Ascending aorta (tissue), 2 donors: ENCODE results near the gene PIPOX. TPM values are rescaled to one million over a fixed set of nuclear protein-coding genes. Genes with fewer than 3 reads are reported as not detected.

Source experiments
- DNase-seq, 2 donors: peaks; one replicate each; pipeline ENCODE4 v3.0.0-alpha.2; 2019; ENCODE audit warnings: low spot score in 2 of 2
- H3K27ac ChIP-seq, 2 donors: fragments of 200-600 bp; sonication (generic); one replicate each; pipeline ENCODE4 v1.5.1; 2016 to 2017; ENCODE audit warnings: mild to moderate bottlenecking in 1 of 2
- H3K27me3 ChIP-seq: fragments of 200-600 bp; sonication (generic); one replicate; pipeline ENCODE4 v1.5.1; 2017
- H3K36me3 ChIP-seq, 2 donors: fragments of 200-600 bp; sonication (generic); one replicate each; pipeline ENCODE4 v1.5.1; 2016
- H3K4me1 ChIP-seq, 2 donors: fragments of 200-600 bp; sonication (generic); one replicate each; pipeline ENCODE4 v1.5.1; 2016 to 2017; ENCODE audit warnings: mild to moderate bottlenecking in 1 of 2
- H3K4me3 ChIP-seq, 2 donors: fragments of 200-600 bp; sonication (generic); one replicate each; pipeline ENCODE4 v1.5.1; 2016 to 2017; ENCODE audit warnings: mild to moderate bottlenecking in 1 of 2
- H3K9me3 ChIP-seq, 2 donors: fragments of 200-600 bp; sonication (generic); one replicate each; pipeline ENCODE4 v1.5.1; 2016
- CTCF ChIP-seq, 3 experiments: fragments of 200-600 bp in 2 of 3; fragments of 450-650 bp in 1 of 3; sonication (generic) in 2 of 3; IDR thresholded peaks; one replicate each; pipeline ENCODE4 v1.5.1; 2016 to 2019; ENCODE audit warnings: antibody characterized with exemption in 3 of 3, mild to moderate bottlenecking in 1 of 3, moderate library complexity in 1 of 3
- intact Hi-C: fragments of 100-400 bp; cut with DNase I; formaldehyde crosslinking; loops from one replicate; pipeline ENCODE4 v1.15.1; 2023
- total RNA-seq: library from RNA; depleted of rRNA; stranded (reverse); fragments of >200 nt; gene quantifications from one replicate; pipeline ENCODE4 v1.1.0, GENCODE V29; 2016

The PIPOX gene
- total RNA-seq, 1 donor from 2014 or later: not detected

DNA sequence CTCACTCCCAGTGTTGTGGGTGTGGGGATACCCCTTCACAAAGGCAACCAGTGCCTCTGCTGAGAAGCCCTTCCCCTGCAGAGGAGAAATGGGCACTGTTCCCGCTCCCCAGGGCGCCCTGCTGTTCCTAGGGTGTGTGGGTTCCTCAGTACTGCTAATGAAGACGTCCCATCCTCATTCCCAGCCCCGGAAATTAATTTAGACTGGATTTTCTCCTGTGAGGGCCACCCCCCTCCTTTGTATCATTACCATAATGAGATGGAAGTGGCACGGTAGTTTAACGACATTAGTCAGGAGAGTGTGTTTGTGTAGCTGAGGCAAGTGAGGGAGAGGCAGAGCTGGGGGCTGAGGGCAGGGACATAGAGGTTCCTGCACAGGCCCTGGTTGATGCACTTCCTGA lies 53.2 kb downstream of the PIPOX start:
- no peak overlapping the region for H3K27ac ChIP-seq
- no peak for TF ChIP-seq CTCF (IDR thresholded peaks at IDR 0.05)
- H3K27me3 ChIP-seq: no peaks in the 10 kb centered on the region
- intact Hi-C loops: no loop called here
- H3K4me3 ChIP-seq: no peak overlapping the region
- no peaks in the 10 kb centered on the region for H3K9me3 ChIP-seq
- no peak for DNase-seq
- H3K36me3 ChIP-seq: peaks cover 88 to 99% of the 10 kb centered on the region in 2 donors
- H3K4me1 ChIP-seq: no peaks in the 10 kb centered on the region

DNA sequence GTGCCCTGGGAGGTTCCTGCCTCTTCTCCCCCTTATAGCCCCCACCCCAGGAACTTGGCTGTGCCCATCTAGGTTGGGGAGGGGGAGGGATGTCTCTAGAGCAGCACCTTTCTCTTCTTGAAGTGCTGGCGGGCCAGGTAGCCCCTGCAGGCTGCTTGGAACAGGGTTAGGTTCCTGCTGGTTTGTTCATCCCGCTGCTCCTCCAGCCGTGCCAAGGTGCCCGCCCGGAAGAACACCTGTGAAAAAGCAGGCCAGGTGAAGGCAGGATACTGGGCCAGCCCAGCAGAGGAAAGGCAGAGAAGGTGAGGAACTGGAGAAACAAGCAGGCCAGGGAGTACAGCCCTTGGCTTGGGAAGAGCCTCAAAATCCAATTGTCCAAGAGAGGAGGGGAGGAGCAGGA lies 56.6 kb downstream of the PIPOX start:
- no peaks in the 10 kb centered on the region for H3K4me1 ChIP-seq
- H3K9me3 ChIP-seq: no peaks in the 10 kb centered on the region
- H3K27ac ChIP-seq: no peak overlapping the region
- peaks cover 83 to 99% of the 10 kb centered on the region in 2 donors for H3K36me3 ChIP-seq
- DNase-seq: no peak
- no peak overlapping the region for H3K4me3 ChIP-seq
- no peaks in the 10 kb centered on the region for H3K27me3 ChIP-seq
- no peak for TF ChIP-seq CTCF (IDR thresholded peaks at IDR 0.05)
- intact Hi-C loops: no loop called here

- Histone ChIP-seq H3K4me1 (no peaks in the 10 kb centered on the region), H3K27me3 (no peaks in the 10 kb centered on the region), H3K27ac (no peak overlapping the region), H3K4me3 (no peak overlapping the region), H3K9me3 (no peaks in the 10 kb centered on the region), H3K36me3 (peaks cover 78 to 98% of the 10 kb centered on the region in 2 donors)
- DNase-seq: no peak
- no peak for TF ChIP-seq CTCF (IDR thresholded peaks at IDR 0.05)
- intact Hi-C loops: no loop called here
These were observed 57.4 kb downstream of the PIPOX start for GRCh38 chr17:29100296-29100695.

GRCh38 chr17:29102046-29102445 lies 59.1 kb downstream of the PIPOX start:
- intact Hi-C loops: no loop called here
- no peaks in the 10 kb centered on the region for H3K27me3 ChIP-seq
- no peak for DNase-seq
- TF ChIP-seq CTCF (IDR thresholded peaks at IDR 0.05): no peak
- no peaks in the 10 kb centered on the region for H3K4me1 ChIP-seq
- no peak overlapping the region for H3K27ac ChIP-seq
- H3K36me3 ChIP-seq: peaks cover 81 to 98% of the 10 kb centered on the region in 2 donors
- H3K4me3 ChIP-seq: no peak overlapping the region
- no peaks in the 10 kb centered on the region for H3K9me3 ChIP-seq

- no peak for TF ChIP-seq CTCF (IDR thresholded peaks at IDR 0.05)
- Histone ChIP-seq H3K27ac (no peak overlapping the region), H3K27me3 (no peaks in the 10 kb centered on the region), H3K4me1 (no peaks in the 10 kb centered on the region), H3K4me3 (no peak overlapping the region), H3K9me3 (no peaks in the 10 kb centered on the region), H3K36me3 (peaks cover 75 to 97% of the 10 kb centered on the region in 2 donors)
- DNase-seq: no peak
- intact Hi-C loops: no loop called here
These were observed 59.8 kb downstream of the PIPOX start for GRCh38 chr17:29102741-29103181.

DNA sequence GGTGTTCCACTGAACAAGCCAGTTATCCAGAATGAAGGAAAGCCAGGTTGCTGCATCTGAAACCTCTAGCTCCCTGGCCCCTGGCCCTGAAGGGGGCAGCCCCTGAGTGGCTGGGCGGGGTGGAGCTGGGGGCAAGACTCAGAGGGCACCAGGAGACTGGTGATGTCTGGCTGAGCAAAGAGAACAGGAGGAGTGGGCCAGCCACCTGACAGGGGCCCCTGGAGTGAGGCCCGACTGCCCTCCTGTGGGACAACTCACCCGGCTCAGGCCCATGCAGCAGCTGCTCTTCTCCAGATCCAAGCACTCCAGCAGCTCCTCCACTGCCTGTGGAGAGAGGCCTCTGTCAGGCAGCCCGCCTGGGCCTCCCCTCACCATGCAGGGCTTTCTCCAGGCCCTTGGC lies 60.4 kb downstream of the PIPOX start:
- TF ChIP-seq CTCF (IDR thresholded peaks at IDR 0.05): no peak
- no peak overlapping the region for H3K4me3 ChIP-seq
- H3K36me3 ChIP-seq: peaks cover 74 to 97% of the 10 kb centered on the region in 2 donors
- DNase-seq: no peak
- no peaks in the 10 kb centered on the region for H3K27me3 ChIP-seq
- intact Hi-C loops: no loop called here
- no peaks in the 10 kb centered on the region for H3K9me3 ChIP-seq
- H3K27ac ChIP-seq: no peak overlapping the region
- H3K4me1 ChIP-seq: no peaks in the 10 kb centered on the region
